ENCODE results near the gene SSH2. TPM values are rescaled to one million over a fixed set of nuclear protein-coding genes. Genes with fewer than 3 reads are reported as not detected.

The SSH2 gene
- total and polyA plus RNA-seq, 2 donors from 2014 or later: 19.7 to 62.5 TPM

- Histone ChIP-seq H3K27ac (ENCODE audit: low read depth in 2 of 2, low read length in 2 of 2) (no peak overlapping the region), H3K9me3 (ENCODE audit: control insufficient read depth in 2 of 3, insufficient read depth in 1 of 3, low read length in 3 of 3) (no peaks in the 10 kb centered on the region), H3K9ac (ENCODE audit: low read length in 3 of 3) (no peak overlapping the region), H3K4me1 (ENCODE audit: control insufficient read depth in 2 of 3, insufficient read depth in 2 of 3, low read depth in 1 of 3, low read length in 3 of 3) (peaks cover 0 to 30% (median 13%) of the 10 kb centered on the region in 3 donors), H3K36me3 (ENCODE audit: control insufficient read depth in 2 of 3, insufficient read depth in 3 of 3, low read length in 3 of 3) (no peaks in the 10 kb centered on the region), H3K27me3 (ENCODE audit: control insufficient read depth, insufficient read depth, low read length) (peaks cover 22% of the 10 kb centered on the region), H3K4me3 (ENCODE audit: low read length in 3 of 3) (no peak overlapping the region)
- intact Hi-C loops (cut with DNase I): no loop called here
- FAIRE-seq (no peak), DNase-seq (no peak)
- TF ChIP-seq, protein P1, sequence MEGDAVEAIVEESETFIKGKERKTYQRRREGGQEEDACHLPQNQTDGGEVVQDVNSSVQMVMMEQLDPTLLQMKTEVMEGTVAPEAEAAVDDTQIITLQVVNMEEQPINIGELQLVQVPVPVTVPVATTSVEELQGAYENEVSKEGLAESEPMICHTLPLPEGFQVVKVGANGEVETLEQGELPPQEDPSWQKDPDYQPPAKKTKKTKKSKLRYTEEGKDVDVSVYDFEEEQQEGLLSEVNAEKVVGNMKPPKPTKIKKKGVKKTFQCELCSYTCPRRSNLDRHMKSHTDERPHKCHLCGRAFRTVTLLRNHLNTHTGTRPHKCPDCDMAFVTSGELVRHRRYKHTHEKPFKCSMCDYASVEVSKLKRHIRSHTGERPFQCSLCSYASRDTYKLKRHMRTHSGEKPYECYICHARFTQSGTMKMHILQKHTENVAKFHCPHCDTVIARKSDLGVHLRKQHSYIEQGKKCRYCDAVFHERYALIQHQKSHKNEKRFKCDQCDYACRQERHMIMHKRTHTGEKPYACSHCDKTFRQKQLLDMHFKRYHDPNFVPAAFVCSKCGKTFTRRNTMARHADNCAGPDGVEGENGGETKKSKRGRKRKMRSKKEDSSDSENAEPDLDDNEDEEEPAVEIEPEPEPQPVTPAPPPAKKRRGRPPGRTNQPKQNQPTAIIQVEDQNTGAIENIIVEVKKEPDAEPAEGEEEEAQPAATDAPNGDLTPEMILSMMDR (IDR thresholded peaks at IDR 0.05; ENCODE audit: borderline replicate concordance, extremely low read depth, insufficient read depth): no peak
Measured at GRCh38 chr17:29620779-29621500, 309.1 kb downstream of the SSH2 start.

GRCh38 chr17:29620271-29620670, 309.8 kb downstream of the SSH2 start:
- no peak overlapping the region for H3K9ac ChIP-seq (ENCODE audit: low read length in 3 of 3)
- intact Hi-C loops (cut with DNase I): no loop called here
- H3K27ac ChIP-seq (ENCODE audit: low read depth in 2 of 2, low read length in 2 of 2): no peak overlapping the region
- DNase-seq (peak in 2 of 5 donors; percentile 19 to 56), FAIRE-seq (no peak)
- no peaks in the 10 kb centered on the region for H3K9me3 ChIP-seq (ENCODE audit: control insufficient read depth in 2 of 3, insufficient read depth in 1 of 3, low read length in 3 of 3)
- H3K27me3 ChIP-seq (ENCODE audit: control insufficient read depth, insufficient read depth, low read length): peaks cover 22% of the 10 kb centered on the region
- TF ChIP-seq, protein P1 (IDR thresholded peaks at IDR 0.05; ENCODE audit: borderline replicate concordance, extremely low read depth, insufficient read depth): no peak
- H3K4me3 ChIP-seq (ENCODE audit: low read length in 3 of 3): no peak overlapping the region
- peaks cover 0 to 32% (median 14%) of the 10 kb centered on the region in 3 donors for H3K4me1 ChIP-seq (ENCODE audit: control insufficient read depth in 2 of 3, insufficient read depth in 2 of 3, low read depth in 1 of 3, low read length in 3 of 3)
- H3K36me3 ChIP-seq (ENCODE audit: control insufficient read depth in 2 of 3, insufficient read depth in 3 of 3, low read length in 3 of 3): no peaks in the 10 kb centered on the region

DNA sequence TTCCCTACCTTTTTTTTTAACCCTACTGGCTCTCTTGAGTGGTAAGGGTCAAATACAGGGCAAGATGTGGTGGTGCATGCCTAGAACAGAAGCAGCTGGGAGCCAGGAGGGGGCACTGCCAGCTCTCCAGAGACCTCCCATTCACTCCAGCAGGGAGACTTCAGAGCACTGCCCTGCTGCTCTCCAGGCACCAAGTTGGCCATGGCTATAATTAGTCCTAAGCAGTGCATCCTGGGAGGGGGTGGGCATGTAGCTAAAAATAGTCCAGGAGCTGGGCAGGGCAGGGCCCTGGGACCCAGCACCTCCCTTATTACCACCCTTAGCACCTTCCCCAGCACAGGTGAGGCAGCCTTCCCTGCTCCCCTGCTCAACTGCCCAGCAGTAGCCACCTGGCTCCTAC, 310.8 kb downstream of the SSH2 start:
- no peak for FAIRE-seq
- intact Hi-C loops (cut with DNase I): no loop called here

More for the DNA sequence above, 310.8 kb downstream of the SSH2 start:
- Histone ChIP-seq H3K4me3 (ENCODE audit: low read length in 3 of 3) (no peak overlapping the region), H3K36me3 (ENCODE audit: control insufficient read depth in 2 of 3, insufficient read depth in 3 of 3, low read length in 3 of 3) (no peaks in the 10 kb centered on the region), H3K9me3 (ENCODE audit: control insufficient read depth in 2 of 3, insufficient read depth in 1 of 3, low read length in 3 of 3) (no peaks in the 10 kb centered on the region), H3K27me3 (ENCODE audit: control insufficient read depth, insufficient read depth, low read length) (peaks cover 22% of the 10 kb centered on the region), H3K9ac (ENCODE audit: low read length in 3 of 3) (no peak overlapping the region), H3K4me1 (ENCODE audit: control insufficient read depth in 2 of 3, insufficient read depth in 2 of 3, low read depth in 1 of 3, low read length in 3 of 3) (peaks cover 0 to 34% (median 14%) of the 10 kb centered on the region in 3 donors), H3K27ac (ENCODE audit: low read depth in 2 of 2, low read length in 2 of 2) (no peak overlapping the region)
- peak in 2 of 5 donors; percentile 52 to 63 for DNase-seq
- TF ChIP-seq, protein P1 (IDR thresholded peaks at IDR 0.05; ENCODE audit: borderline replicate concordance, extremely low read depth, insufficient read depth): no peak

Measured in kidney (tissue), 14 donors.